HL-60 (cell line): ENCODE data around the gene FGF12.

Experiments
- CTCF ChIP-seq: IDR thresholded peaks from one replicate; pipeline ENCODE4 v1.5.1; 2011; ENCODE audit warnings: low read length, control low read depth, inconsistent platforms; ENCODE audit not compliant: insufficient read depth
- REST ChIP-seq: IDR thresholded peaks from 2 replicates; pipeline ENCODE4 v1.6.1; 2012; ENCODE audit warnings: low read depth; ENCODE audit not compliant: insufficient replicate concordance
- SPI1 ChIP-seq: IDR thresholded peaks from 2 replicates; pipeline ENCODE4 v1.6.1; 2012; ENCODE audit warnings: low read depth, mild to moderate bottlenecking, borderline replicate concordance

- no peak for TF ChIP-seq CTCF
- TF ChIP-seq REST = no peak
- no peak for TF ChIP-seq SPI1
Observed at GRCh38 chr3:192496905-192497587, 230.3 kb downstream of the FGF12 start.
